GM18909 (cell line): Measurements from ENCODE around the gene SOWAHB.
A peak's percentile ranks its signal among the peaks of the same experiment; 100 is the strongest.
"Not testable (repeated sequence)": the region's sequence is repeated elsewhere in the genome, so short reads cannot be mapped to it uniquely, and the experiment has no call there.

ENCODE experiments used
- ATAC-seq: cut with Tn5 transposase; IDR thresholded peaks from one replicate; pipeline ENCODE4 v1.9.1; 2021; ENCODE audit warnings: mild to moderate bottlenecking; ENCODE audit not compliant: unreplicated experiment, poor library complexity

The SOWAHB gene

GRCh38 chr4:76896614-76897535 is 1.1 kb downstream of the SOWAHB start:
- peak; percentile 38 for ATAC-seq

- ATAC-seq = no peak
These were observed 1.9 kb downstream of the SOWAHB start for GRCh38 chr4:76896048-76896447.

GRCh38 chr4:76895619-76896018 is 2.3 kb downstream of the SOWAHB start:
- no peak for ATAC-seq

- ATAC-seq = no peak
These were observed 3.2 kb downstream of the SOWAHB start for GRCh38 chr4:76894537-76895255.

GRCh38 chr4:76892601-76893000 is 5.3 kb downstream of the SOWAHB start:
- no peak for ATAC-seq

GRCh38 chr4:76892001-76892400 is 5.9 kb downstream of the SOWAHB start:
- no peak for ATAC-seq

GRCh38 chr4:76886848-76887441 is 11.0 kb downstream of the SOWAHB start:
- no peak for ATAC-seq

GRCh38 chr4:76886214-76886613 is 11.7 kb downstream of the SOWAHB start:
- ATAC-seq = no peak

- ATAC-seq = no peak
These were observed 14.8 kb downstream of the SOWAHB start for GRCh38 chr4:76883147-76883546.

- ATAC-seq = no peak
These were observed 15.3 kb downstream of the SOWAHB start for GRCh38 chr4:76882630-76883029.

GRCh38 chr4:76881375-76881774 is 16.6 kb downstream of the SOWAHB start:
- ATAC-seq = no peak

- no peak for ATAC-seq
These were observed 18.1 kb downstream of the SOWAHB start for GRCh38 chr4:76879731-76880364.

GRCh38 chr4:76878641-76879165 is 19.2 kb downstream of the SOWAHB start:
- not testable (repeated sequence) for ATAC-seq

- ATAC-seq = no peak
These were observed 23.8 kb downstream of the SOWAHB start for GRCh38 chr4:76874176-76874575.

- no peak for ATAC-seq
These were observed 24.4 kb downstream of the SOWAHB start for GRCh38 chr4:76873495-76873894.

- ATAC-seq = no peak
These were observed 25.4 kb downstream of the SOWAHB start for GRCh38 chr4:76872556-76872955.

GRCh38 chr4:76868780-76869179 is 29.2 kb downstream of the SOWAHB start:
- ATAC-seq = not testable (repeated sequence)

GRCh38 chr4:76867880-76868655 is 29.9 kb downstream of the SOWAHB start:
- ATAC-seq = no peak

- no peak for ATAC-seq
These were observed 30.6 kb downstream of the SOWAHB start for GRCh38 chr4:76867377-76867776.

GRCh38 chr4:76866641-76867040 is 31.3 kb downstream of the SOWAHB start:
- ATAC-seq = no peak
